RKO (cell line): Measurements from ENCODE around the gene CFAP99.
"Not testable (repeated sequence)": the region's sequence is repeated elsewhere in the genome, so short reads cannot be mapped to it uniquely, and the experiment has no call there.

Experiments
- DNase-seq: peaks from one replicate; pipeline ENCODE4 v3.0.0-alpha.2; 2016; ENCODE audit warnings: low spot score

The CFAP99 gene

GRCh38 chr4:2446656-2447564 is 28.2 kb downstream of the CFAP99 start:
- DNase-seq: no peak

- no peak for DNase-seq
Measured at GRCh38 chr4:2448589-2448988, 29.8 kb downstream of the CFAP99 start.

GRCh38 chr4:2449051-2449450 is 30.3 kb downstream of the CFAP99 start:
- no peak for DNase-seq

- no peak for DNase-seq
Measured at GRCh38 chr4:2449511-2450392, 31.0 kb downstream of the CFAP99 start.

- no peak for DNase-seq
Measured at GRCh38 chr4:2450394-2451035, 31.8 kb downstream of the CFAP99 start.

GRCh38 chr4:2451036-2451520 is 32.3 kb downstream of the CFAP99 start:
- no peak for DNase-seq

- no peak for DNase-seq
Measured at GRCh38 chr4:2451821-2452785, 33.3 kb downstream of the CFAP99 start.

GRCh38 chr4:2457481-2458295 is 38.9 kb downstream of the CFAP99 start:
- no peak for DNase-seq

GRCh38 chr4:2458546-2459491 is 40.1 kb downstream of the CFAP99 start:
- no peak for DNase-seq

- no peak for DNase-seq
Measured at GRCh38 chr4:2459589-2460349, 41.0 kb downstream of the CFAP99 start.

GRCh38 chr4:2461246-2461960 is 42.6 kb downstream of the CFAP99 start:
- no peak for DNase-seq

- DNase-seq: peak; percentile 80
Measured at GRCh38 chr4:2462218-2462991, 43.6 kb downstream of the CFAP99 start.

- no peak for DNase-seq
Measured at GRCh38 chr4:2462992-2463762, 44.4 kb downstream of the CFAP99 start.

GRCh38 chr4:2465032-2465431 is 46.3 kb downstream of the CFAP99 start:
- DNase-seq: no peak

GRCh38 chr4:2465544-2465943 is 46.8 kb downstream of the CFAP99 start:
- not testable (repeated sequence) for DNase-seq
